HL-60/S4 treated with phorbol 12-myristate 13-acetate at 8.2 ng/mL for 4 days and 3 days (cell line): Measurements from ENCODE around the gene MGP.

Source experiments
- in situ Hi-C: fragments of 300-500 bp; cut with MboI; formaldehyde crosslinking; loops from 2 replicates; pipeline ENCODE4 v1.15.0; 2022; ENCODE audit warnings: low sequenced_read_pairs

MGP gene

GRCh38 chr12:14903386-14904098, 17.9 kb upstream of the MGP start:
- in situ Hi-C loops, result no loop called here

GRCh38 chr12:14902465-14902864, 16.8 kb upstream of the MGP start:
- in situ Hi-C loops, result no loop called here

- in situ Hi-C loops, result no loop called here
Observed at GRCh38 chr12:14901228-14901562, 15.5 kb upstream of the MGP start.

- in situ Hi-C loops, result no loop called here
Observed at GRCh38 chr12:14900521-14901227, 15.0 kb upstream of the MGP start.

- in situ Hi-C loops, result no loop called here
Observed at GRCh38 chr12:14896521-14897169, 11.0 kb upstream of the MGP start.

- in situ Hi-C loops, result no loop called here
Observed at GRCh38 chr12:14893506-14894250, 8.0 kb upstream of the MGP start.

GRCh38 chr12:14892726-14893505, 7.3 kb upstream of the MGP start:
- in situ Hi-C loops, result no loop called here

GRCh38 chr12:14890701-14891100, 5.0 kb upstream of the MGP start:
- in situ Hi-C loops, result no loop called here

- in situ Hi-C loops, result no loop called here
Observed at GRCh38 chr12:14886271-14886670, 617 bp upstream of the MGP start.

GRCh38 chr12:14884458-14884878, 1.2 kb downstream of the MGP start:
- in situ Hi-C loops, result no loop called here

- in situ Hi-C loops, result no loop called here
Observed at GRCh38 chr12:14883686-14884085, 2.0 kb downstream of the MGP start.

GRCh38 chr12:14880890-14881453, 4.7 kb downstream of the MGP start:
- in situ Hi-C loops, result no loop called here

- in situ Hi-C loops, result no loop called here
Observed at GRCh38 chr12:14879222-14879933, 6.3 kb downstream of the MGP start.

GRCh38 chr12:14878488-14878887, 7.2 kb downstream of the MGP start:
- in situ Hi-C loops, result no loop called here

GRCh38 chr12:14876833-14877232, 8.8 kb downstream of the MGP start:
- in situ Hi-C loops, result no loop called here

- in situ Hi-C loops, result no loop called here
Observed at GRCh38 chr12:14874882-14875281, 10.8 kb downstream of the MGP start.

GRCh38 chr12:14873440-14874185, 12.0 kb downstream of the MGP start:
- in situ Hi-C loops, result no loop called here

- in situ Hi-C loops, result no loop called here
Observed at GRCh38 chr12:14871886-14872285, 13.8 kb downstream of the MGP start.

- in situ Hi-C loops, result no loop called here
Observed at GRCh38 chr12:14871247-14871646, 14.4 kb downstream of the MGP start.
